NOMO-1 treated with DMSO at 0.1 percent for 48 hours (cell line): ENCODE measurements around the gene CARS2.
A peak's percentile ranks its signal among the peaks of the same experiment; 100 is the strongest.
"Not testable (repeated sequence)": the region's sequence is repeated elsewhere in the genome, so short reads cannot be mapped to it uniquely, and the experiment has no call there.

Experiments used
- DNase-seq: peaks from one replicate; lab custom pipeline; 2025; ENCODE audit not compliant: unreplicated experiment; lab: John Stamatoyannopoulos, UW

CARS2 gene

GRCh38 chr13:110683203-110683883 lies 22.6 kb downstream of the CARS2 start:
- no peak for DNase-seq

- DNase-seq, result no peak
These were observed 23.2 kb downstream of the CARS2 start for GRCh38 chr13:110682746-110683145.

- DNase-seq, result no peak
These were observed 23.9 kb downstream of the CARS2 start for GRCh38 chr13:110681868-110682550.

GRCh38 chr13:110680852-110681251 lies 25.1 kb downstream of the CARS2 start:
- no peak for DNase-seq

- DNase-seq, result no peak
These were observed 28.0 kb downstream of the CARS2 start for GRCh38 chr13:110677731-110678545.

GRCh38 chr13:110676595-110677587 lies 29.0 kb downstream of the CARS2 start:
- no peak for DNase-seq

- DNase-seq, result not testable (repeated sequence)
These were observed 36.1 kb downstream of the CARS2 start for GRCh38 chr13:110669814-110670213.

- no peak for DNase-seq
These were observed 36.9 kb downstream of the CARS2 start for GRCh38 chr13:110669036-110669435.

GRCh38 chr13:110666255-110666533 lies 39.7 kb downstream of the CARS2 start:
- DNase-seq, result no peak

- peak; percentile 93 for DNase-seq
These were observed 40.2 kb downstream of the CARS2 start for GRCh38 chr13:110665491-110666254.

GRCh38 chr13:110664673-110665072 lies 41.2 kb downstream of the CARS2 start:
- no peak for DNase-seq

- DNase-seq, result no peak
These were observed 41.9 kb downstream of the CARS2 start for GRCh38 chr13:110664041-110664440.

- no peak for DNase-seq
These were observed 42.4 kb downstream of the CARS2 start for GRCh38 chr13:110663491-110663890.

GRCh38 chr13:110662777-110663443 lies 43.0 kb downstream of the CARS2 start:
- DNase-seq, result no peak

- no peak for DNase-seq
These were observed 43.8 kb downstream of the CARS2 start for GRCh38 chr13:110662091-110662490.

- no peak for DNase-seq
These were observed 44.7 kb downstream of the CARS2 start for GRCh38 chr13:110661256-110661655.

GRCh38 chr13:110658218-110658911 lies 47.6 kb downstream of the CARS2 start:
- DNase-seq, result peak; percentile 96

- no peak for DNase-seq
These were observed 48.7 kb downstream of the CARS2 start for GRCh38 chr13:110657196-110657595.

- no peak for DNase-seq
These were observed 52.1 kb downstream of the CARS2 start for GRCh38 chr13:110653851-110654250.
